Gastroesophageal sphincter (tissue), 4 donors: Measurements from ENCODE around the gene OR2S2. TPM values are rescaled to one million over a fixed set of nuclear protein-coding genes. Genes with fewer than 3 reads are reported as not detected.

Experiments used
- ATAC-seq: fragments of 150-250 bp; one replicate; pipeline ENCODE4 v1.9.1; 2016; ENCODE audit warnings: mild to moderate bottlenecking, moderate library complexity
- H3K27ac ChIP-seq, 4 donors: fragments of 200-600 bp; sonication (generic) in 3 of 4; 1 replicate in 3 of 4; 2 replicates in 1 of 4; pipeline ENCODE4 v1.5.1; 2016 to 2019
- H3K27me3 ChIP-seq: fragments of 200-600 bp; sonication (generic); one replicate; pipeline ENCODE4 v1.5.1; 2019
- H3K36me3 ChIP-seq, 2 donors: fragments of 200-600 bp; sonication (generic); one replicate each; pipeline ENCODE4 v1.5.1; 2019; ENCODE audit warnings: control low read depth in 1 of 2
- H3K4me1 ChIP-seq, 3 donors: fragments of 200-600 bp; sonication (generic); 1 replicate in 2 of 3; 2 replicates in 1 of 3; pipeline ENCODE4 v1.5.1; 2016 to 2019; ENCODE audit warnings: control low read depth in 2 of 3
- H3K4me3 ChIP-seq, 2 donors: fragments of 200-600 bp; sonication (generic); one replicate each; pipeline ENCODE4 v1.5.1; 2019; ENCODE audit warnings: mild to moderate bottlenecking in 1 of 2, moderate library complexity in 1 of 2
- H3K9me3 ChIP-seq, 3 donors: fragments of 200-600 bp; sonication (generic); one replicate each; pipeline ENCODE4 v1.5.1; 2017 to 2019; ENCODE audit warnings: control low read depth in 2 of 3
- EP300 ChIP-seq: sonication (generic); formaldehyde crosslinking; IDR thresholded peaks from one replicate; pipeline ENCODE4 v1.6.1; 2017; ENCODE audit warnings: antibody characterized with exemption, mild to moderate bottlenecking
- POLR2A ChIP-seq, 2 donors: fragments of 450-650 bp; IDR thresholded peaks; one replicate each; pipeline ENCODE4 v1.6.1; 2017; ENCODE audit warnings: antibody characterized with exemption in 2 of 2, mild to moderate bottlenecking in 2 of 2, moderate library complexity in 1 of 2
- POLR2AphosphoS5 ChIP-seq: sonication (generic); formaldehyde crosslinking; IDR thresholded peaks from one replicate; pipeline ENCODE4 v1.6.1; 2017; ENCODE audit warnings: antibody characterized with exemption
- WGBS, 2 donors: methylation state at CpG; one replicate each; pipeline ENCODE4 v1.1.5; 2018; ENCODE audit warnings: low coverage in 1 of 2; 5-methylcytosine and 5-hydroxymethylcytosine counted together
- total RNA-seq, 4 donors: library from RNA; depleted of rRNA; stranded (reverse); fragments of >200 nt; gene quantifications; one replicate each; pipeline ENCODE4 v1.1.0, GENCODE V29; 2016
- TF ChIP-seq, protein P1 (sequence below), 4 experiments: fragments of 200-600 bp in 2 of 4; fragments of 450-650 bp in 2 of 4; sonication (generic) in 1 of 4; IDR thresholded peaks; one replicate each; pipeline ENCODE4 v1.5.1; 2017 to 2019; ENCODE audit warnings: antibody characterized with exemption in 4 of 4, mild to moderate bottlenecking in 2 of 4, moderate library complexity in 2 of 4

Gene OR2S2, protein sequence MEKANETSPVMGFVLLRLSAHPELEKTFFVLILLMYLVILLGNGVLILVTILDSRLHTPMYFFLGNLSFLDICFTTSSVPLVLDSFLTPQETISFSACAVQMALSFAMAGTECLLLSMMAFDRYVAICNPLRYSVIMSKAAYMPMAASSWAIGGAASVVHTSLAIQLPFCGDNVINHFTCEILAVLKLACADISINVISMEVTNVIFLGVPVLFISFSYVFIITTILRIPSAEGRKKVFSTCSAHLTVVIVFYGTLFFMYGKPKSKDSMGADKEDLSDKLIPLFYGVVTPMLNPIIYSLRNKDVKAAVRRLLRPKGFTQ
- total RNA-seq = not detected

DNA sequence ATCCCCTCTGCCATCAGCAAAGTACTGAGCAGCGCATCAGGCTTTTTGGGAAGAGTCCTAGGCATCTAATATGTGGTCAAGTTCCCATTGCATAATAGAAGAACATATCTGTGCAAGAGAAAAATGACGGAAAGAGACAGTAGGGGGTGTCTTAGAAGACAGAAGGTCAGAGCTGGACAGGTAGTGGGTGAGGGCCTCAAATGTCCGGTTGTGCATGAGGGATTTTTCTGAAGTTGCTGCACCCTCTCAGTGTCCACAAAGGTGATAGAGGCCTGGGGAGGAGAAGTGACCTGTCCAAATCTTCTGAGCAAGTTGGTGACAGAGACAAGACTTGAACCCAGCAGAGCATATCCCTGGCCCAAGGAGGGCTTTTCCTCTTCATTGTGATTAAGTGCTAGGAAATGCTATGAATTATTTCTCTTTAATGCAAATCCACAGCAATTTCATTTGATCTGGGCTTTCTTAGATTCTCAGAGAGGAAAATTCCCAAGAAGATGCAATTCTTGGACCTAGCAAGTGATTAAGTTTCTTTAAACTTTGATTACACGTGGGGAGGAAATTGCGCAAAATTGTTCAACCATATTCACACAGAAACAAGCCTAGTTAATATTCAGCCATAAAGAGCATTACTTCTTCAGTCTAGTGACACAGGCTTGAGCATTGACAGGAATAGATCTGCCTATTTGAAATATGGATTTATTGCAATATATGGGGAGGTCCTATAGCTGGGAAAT is at the start of gene OR2S2:
TSS of gene OR2S2 (minus strand) at position 51 of the 734 bp plus-strand sequence. CDS start 56 bp downstream, outside the sequence.
- Histone ChIP-seq H3K27me3 (peaks cover 33% of the 10 kb centered on the region), H3K27ac (no peak within 1 kb of the TSS), H3K4me1 (peaks cover 0 to 10% (median 0%) of the 10 kb centered on the region in 3 donors), H3K9me3 (no peaks in the 10 kb centered on the region), H3K36me3 (no peaks in the 10 kb centered on the region), H3K4me3 (no peak within 1 kb of the TSS)
- 70 to 80% methylated on average over 3 to 4 of the region's 5 CpGs for WGBS, 2 donors
- no peak for TF ChIP-seq POLR2A (IDR thresholded peaks at IDR 0.05)
- no peak for TF ChIP-seq POLR2AphosphoS5
- TF ChIP-seq, protein P1, sequence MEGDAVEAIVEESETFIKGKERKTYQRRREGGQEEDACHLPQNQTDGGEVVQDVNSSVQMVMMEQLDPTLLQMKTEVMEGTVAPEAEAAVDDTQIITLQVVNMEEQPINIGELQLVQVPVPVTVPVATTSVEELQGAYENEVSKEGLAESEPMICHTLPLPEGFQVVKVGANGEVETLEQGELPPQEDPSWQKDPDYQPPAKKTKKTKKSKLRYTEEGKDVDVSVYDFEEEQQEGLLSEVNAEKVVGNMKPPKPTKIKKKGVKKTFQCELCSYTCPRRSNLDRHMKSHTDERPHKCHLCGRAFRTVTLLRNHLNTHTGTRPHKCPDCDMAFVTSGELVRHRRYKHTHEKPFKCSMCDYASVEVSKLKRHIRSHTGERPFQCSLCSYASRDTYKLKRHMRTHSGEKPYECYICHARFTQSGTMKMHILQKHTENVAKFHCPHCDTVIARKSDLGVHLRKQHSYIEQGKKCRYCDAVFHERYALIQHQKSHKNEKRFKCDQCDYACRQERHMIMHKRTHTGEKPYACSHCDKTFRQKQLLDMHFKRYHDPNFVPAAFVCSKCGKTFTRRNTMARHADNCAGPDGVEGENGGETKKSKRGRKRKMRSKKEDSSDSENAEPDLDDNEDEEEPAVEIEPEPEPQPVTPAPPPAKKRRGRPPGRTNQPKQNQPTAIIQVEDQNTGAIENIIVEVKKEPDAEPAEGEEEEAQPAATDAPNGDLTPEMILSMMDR (IDR thresholded peaks at IDR 0.05) = no peak
- no peak for TF ChIP-seq EP300
- ATAC-seq = no peak

DNA sequence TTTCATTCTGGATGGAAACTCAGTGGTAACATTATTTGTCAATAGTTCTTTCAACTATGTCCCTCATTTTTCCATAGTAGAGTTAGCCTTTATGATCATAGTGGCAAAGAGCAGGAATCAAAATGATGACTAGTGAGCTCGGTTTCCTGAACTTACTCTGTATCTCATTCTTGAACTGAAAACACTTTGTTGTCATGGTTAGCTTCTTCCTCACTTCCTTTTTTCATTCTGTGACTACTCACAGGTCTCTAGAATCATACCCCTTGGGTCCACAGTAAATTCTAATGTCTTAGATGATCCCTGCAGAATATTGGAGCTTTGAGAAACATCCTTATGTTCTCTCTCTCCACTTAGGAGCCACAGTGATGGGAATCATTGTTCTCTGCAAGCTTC is 49.4 kb upstream of the OR2S2 start:
- TF ChIP-seq EP300 = no peak
- no peak for TF ChIP-seq POLR2A (IDR thresholded peaks at IDR 0.05)
- TF ChIP-seq, protein P1 (IDR thresholded peaks at IDR 0.05) = no peak
- TF ChIP-seq POLR2AphosphoS5 = no peak
- H3K27me3 ChIP-seq = peaks cover 23% of the 10 kb centered on the region
- 59 to 88% methylated on average over 1 of the region's 1 CpG for WGBS, 2 donors
- peaks cover 0 to 6% (median 0%) of the 10 kb centered on the region in 3 donors for H3K4me1 ChIP-seq
- no peak overlapping the region for H3K27ac ChIP-seq
- no peak overlapping the region for H3K4me3 ChIP-seq
- H3K36me3 ChIP-seq = no peaks in the 10 kb centered on the region
- H3K9me3 ChIP-seq = peaks cover 0 to 8% (median 0%) of the 10 kb centered on the region in 3 donors
- ATAC-seq = no peak

DNA sequence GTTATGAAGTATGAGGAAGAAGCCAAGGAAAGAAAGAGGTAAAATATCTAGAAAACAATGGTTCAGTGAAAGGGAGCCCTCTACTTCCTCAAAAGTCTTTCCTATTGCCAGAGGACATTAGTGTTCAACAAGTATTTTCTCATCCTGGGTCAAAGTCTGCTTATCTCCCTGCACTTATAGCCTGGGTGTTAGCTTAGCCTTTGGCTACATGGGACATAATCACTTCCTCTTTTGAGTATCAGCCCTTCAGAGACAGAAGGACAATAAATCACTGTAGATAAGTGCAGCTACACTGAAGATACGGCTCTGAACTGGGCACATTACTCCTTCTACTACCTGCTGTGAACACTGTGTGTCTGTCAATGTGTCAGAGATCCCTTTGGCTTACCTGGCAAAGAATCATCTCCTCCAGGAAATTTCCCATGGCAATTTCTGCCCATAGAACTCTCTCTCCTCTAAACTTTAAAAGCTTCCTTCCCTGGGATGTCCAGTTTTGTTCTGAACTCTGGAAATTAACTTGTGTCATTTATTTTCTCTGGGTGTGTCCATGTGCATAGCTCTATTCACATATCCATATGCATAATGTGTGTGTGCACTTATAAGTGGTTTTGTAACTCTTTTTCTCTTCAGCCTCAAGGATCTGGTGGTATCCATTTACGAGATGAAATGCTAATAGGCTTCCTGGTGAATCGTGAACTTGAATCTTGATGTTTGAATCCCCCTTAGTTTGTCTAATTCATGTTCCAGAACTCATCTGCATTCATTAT is 48.8 kb upstream of the OR2S2 start:
- no peak for ATAC-seq
- H3K36me3 ChIP-seq = no peaks in the 10 kb centered on the region
- H3K4me1 ChIP-seq = peaks cover 0 to 6% (median 0%) of the 10 kb centered on the region in 3 donors
- H3K9me3 ChIP-seq = peaks cover 0 to 8% (median 0%) of the 10 kb centered on the region in 3 donors
- no peak overlapping the region for H3K27ac ChIP-seq
- H3K27me3 ChIP-seq = peaks cover 26% of the 10 kb centered on the region
- no peak overlapping the region for H3K4me3 ChIP-seq
- TF ChIP-seq, protein P1 (IDR thresholded peaks at IDR 0.05) = no peak
- no peak for TF ChIP-seq POLR2A (IDR thresholded peaks at IDR 0.05)
- no peak for TF ChIP-seq POLR2AphosphoS5
- TF ChIP-seq EP300 = no peak
- WGBS, 2 donors = 76 to 81% methylated on average over 3 of the region's 3 CpGs

DNA sequence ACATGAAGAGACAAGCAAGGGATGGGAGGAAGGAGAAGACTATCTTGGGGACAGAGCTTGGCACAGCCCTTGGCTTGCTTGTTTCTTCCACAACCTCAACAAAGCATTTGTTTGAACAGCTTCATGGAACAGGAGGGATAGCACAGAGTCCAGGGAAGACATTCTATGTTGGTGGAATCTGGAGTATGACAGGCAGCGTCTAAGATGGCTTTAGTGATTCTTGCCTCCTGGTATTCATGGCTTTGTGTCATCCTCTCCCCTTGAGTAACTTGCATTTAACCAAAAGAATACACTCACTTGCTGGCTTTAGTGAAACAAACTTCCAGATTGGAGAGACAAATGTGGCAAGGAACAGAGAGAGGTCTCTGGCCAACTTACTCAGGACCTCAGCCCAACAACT is 47.9 kb upstream of the OR2S2 start:
- H3K27ac ChIP-seq = no peak overlapping the region
- H3K27me3 ChIP-seq = peaks cover 26% of the 10 kb centered on the region
- H3K4me1 ChIP-seq = peaks cover 0 to 6% (median 0%) of the 10 kb centered on the region in 3 donors
- H3K4me3 ChIP-seq = no peak overlapping the region
- TF ChIP-seq POLR2AphosphoS5 (no peak), EP300 (no peak), POLR2A (IDR thresholded peaks at IDR 0.05) (no peak)
- TF ChIP-seq, protein P1 (IDR thresholded peaks at IDR 0.05) = no peak
- no peak for ATAC-seq
- H3K36me3 ChIP-seq = no peaks in the 10 kb centered on the region
- H3K9me3 ChIP-seq = peaks cover 0 to 8% (median 0%) of the 10 kb centered on the region in 3 donors
- WGBS, 2 donors = 63 to 83% methylated on average over 1 of the region's 1 CpG
